OCI-LY7 (cell line): ENCODE measurements around the gene GLI3. TPM values are rescaled to one million over a fixed set of nuclear protein-coding genes. Genes with fewer than 3 reads are reported as not detected.

ENCODE experiments used
- BruUV-seq: library from RNA; stranded (reverse); fragments of 400-500 nt; replicated peaks from 2 replicates; lab custom pipeline; 2021; lab: Mats Ljungman, UMichigan
- CTCF ChIA-PET: fragments of 300-600 bp; sonication (Branson Sonifier 250); formaldehyde crosslinking; loops from one replicate; lab custom pipeline; 2022; ENCODE audit warnings: antibody characterized with exemption; ENCODE audit not compliant: unreplicated experiment; lab: Charles Lee
- POLR2A ChIA-PET: fragments of 300-600 bp; sonication (Branson Sonifier 250); formaldehyde crosslinking; loops from one replicate; lab custom pipeline; 2022; ENCODE audit warnings: antibody characterized with exemption; lab: Charles Lee
- DNase-seq: peaks from one replicate; pipeline ENCODE4 v3.0.0-alpha.2; 2015; ENCODE audit warnings: low spot score
- H2AFZ ChIP-seq: fragments of 200-600 bp; sonication (generic), shearing (Covaris generic); 2 replicates; pipeline ENCODE4 v1.6.1; 2014; ENCODE audit warnings: mild to moderate bottlenecking, antibody characterized with exemption, low read length, moderate library complexity
- H3K27ac ChIP-seq: fragments of 200-600 bp; sonication (generic); 2 replicates; pipeline ENCODE4 v1.5.1; 2014; ENCODE audit warnings: mixed run types, low read depth, mild to moderate bottlenecking, moderate library complexity, low read length, inconsistent platforms; ENCODE audit not compliant: poor library complexity, severe bottlenecking
- H3K36me3 ChIP-seq: fragments of 200-600 bp; sonication (generic); 2 replicates; pipeline ENCODE4 v1.6.1; 2014; ENCODE audit warnings: mild to moderate bottlenecking, antibody characterized with exemption, low read length, moderate library complexity, mixed read lengths; ENCODE audit not compliant: insufficient read depth
- H3K4me1 ChIP-seq: fragments of 200-600 bp; sonication (generic); 2 replicates; pipeline ENCODE4 v1.5.1; 2014; ENCODE audit warnings: mild to moderate bottlenecking, low read length; ENCODE audit not compliant: insufficient read depth, poor library complexity, severe bottlenecking
- H3K4me2 ChIP-seq: fragments of 200-600 bp; sonication (generic); 2 replicates; pipeline ENCODE4 v1.6.1; 2014; ENCODE audit warnings: mild to moderate bottlenecking, low read length
- H3K4me3 ChIP-seq: fragments of 200-600 bp; sonication (generic); 2 replicates; pipeline ENCODE4 v1.5.1; 2014; ENCODE audit warnings: mild to moderate bottlenecking, low read depth, low read length; ENCODE audit not compliant: poor library complexity, severe bottlenecking
- H3K79me2 ChIP-seq: fragments of 200-600 bp; sonication (generic); 2 replicates; pipeline ENCODE4 v1.6.1; 2016; ENCODE audit warnings: low read depth, mild to moderate bottlenecking, low read length, moderate library complexity, mixed read lengths; ENCODE audit not compliant: insufficient read depth
- H3K9me2 ChIP-seq: fragments of 200-600 bp; sonication (generic); 2 replicates; pipeline ENCODE4 v1.6.1; 2016; ENCODE audit warnings: mild to moderate bottlenecking, low read length, mixed read lengths; ENCODE audit not compliant: insufficient read depth
- H3K9me3 ChIP-seq: fragments of 200-600 bp; sonication (generic); 2 replicates; pipeline ENCODE4 v1.6.1; 2014; ENCODE audit warnings: mild to moderate bottlenecking, mixed run types, low read length, mixed read lengths
- H4K20me1 ChIP-seq: fragments of 200-600 bp; sonication (generic); 2 replicates; pipeline ENCODE4 v1.6.1; 2014; ENCODE audit warnings: mild to moderate bottlenecking, antibody characterized with exemption, low read length, moderate library complexity, mixed read lengths; ENCODE audit not compliant: insufficient read depth
- EZH2phosphoT487 ChIP-seq: fragments of 200-600 bp; sonication (generic); IDR thresholded peaks from 2 replicates; pipeline ENCODE4 v1.6.1; 2018; ENCODE audit warnings: low read depth, borderline replicate concordance, mild to moderate bottlenecking, mixed run types, antibody characterized with exemption, low read length, moderate library complexity, mixed read lengths
- intact Hi-C: fragments of 100-400 bp; cut with micrococcal nuclease; formaldehyde crosslinking; loops from one replicate; pipeline ENCODE4 v1.10.0; 2022; ENCODE audit not compliant: unreplicated experiment
- total RNA-seq, 2 experiments: library from RNA; depleted of rRNA in 1 of 2; stranded (reverse); fragments of >200 nt in 1 of 2; shearing (Covaris generic) in 1 of 2; gene quantifications; 2 replicates each; pipeline ENCODE4 v1.2.3, GENCODE V29; 2014 to 2022
- TF ChIP-seq, protein P1 (sequence below): fragments of 200-600 bp; sonication (generic); conservative IDR thresholded peaks from 2 replicates; pipeline ENCODE4 v1.5.1; 2014; ENCODE audit warnings: mild to moderate bottlenecking, antibody characterized with exemption, low read length, moderate library complexity, mixed read lengths

Gene GLI3
- total RNA-seq, 2 experiments from 2014 or later = not detected

DNA sequence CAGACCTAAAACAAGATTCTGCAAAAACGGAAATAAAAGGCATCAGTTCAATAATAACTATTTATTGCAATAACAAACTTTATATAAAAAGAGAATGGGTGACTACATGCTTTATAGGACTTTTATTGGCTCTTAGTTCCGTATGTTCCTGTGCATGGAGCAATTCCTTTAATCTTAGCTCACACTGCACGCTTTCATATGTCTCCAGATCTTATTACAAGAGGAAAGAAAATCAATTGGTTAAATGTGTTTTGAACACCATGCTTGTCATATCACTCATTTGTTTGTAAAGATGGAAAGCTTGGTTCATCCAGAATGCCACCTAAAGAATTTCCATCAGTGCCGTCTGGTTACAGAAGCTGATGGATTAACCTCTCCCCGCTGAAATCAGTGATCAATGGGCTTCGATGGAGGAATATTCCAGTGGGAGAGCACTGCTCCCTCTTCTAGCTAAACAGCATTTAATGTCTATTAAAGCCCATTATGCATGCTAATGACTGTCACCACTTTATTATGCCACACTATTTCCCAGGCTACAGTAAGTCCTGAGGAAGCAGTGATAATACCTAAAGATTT lies 210.3 kb downstream of the GLI3 start:
- POLR2A ChIA-PET = interaction anchor here (0.9 to 1.1 kb wide), 2 partner anchors 8 to 49 kb away, joined by 3 read pairs; no protein-coding TSS in a partner anchor
- no peak for DNase-seq
- Histone ChIP-seq H3K4me3 (no peak overlapping the region), H3K4me2 (no peak overlapping the region), H3K9me3 (no peaks in the 10 kb centered on the region), H3K27ac (no peak overlapping the region), H3K36me3 (no peaks in the 10 kb centered on the region), H3K4me1 (peaks cover 29% of the 10 kb centered on the region), H4K20me1 (no peaks in the 10 kb centered on the region), H3K79me2 (no peaks in the 10 kb centered on the region), H3K9me2 (no peaks in the 10 kb centered on the region), H2AFZ (no peak overlapping the region)
- TF ChIP-seq, protein P1, sequence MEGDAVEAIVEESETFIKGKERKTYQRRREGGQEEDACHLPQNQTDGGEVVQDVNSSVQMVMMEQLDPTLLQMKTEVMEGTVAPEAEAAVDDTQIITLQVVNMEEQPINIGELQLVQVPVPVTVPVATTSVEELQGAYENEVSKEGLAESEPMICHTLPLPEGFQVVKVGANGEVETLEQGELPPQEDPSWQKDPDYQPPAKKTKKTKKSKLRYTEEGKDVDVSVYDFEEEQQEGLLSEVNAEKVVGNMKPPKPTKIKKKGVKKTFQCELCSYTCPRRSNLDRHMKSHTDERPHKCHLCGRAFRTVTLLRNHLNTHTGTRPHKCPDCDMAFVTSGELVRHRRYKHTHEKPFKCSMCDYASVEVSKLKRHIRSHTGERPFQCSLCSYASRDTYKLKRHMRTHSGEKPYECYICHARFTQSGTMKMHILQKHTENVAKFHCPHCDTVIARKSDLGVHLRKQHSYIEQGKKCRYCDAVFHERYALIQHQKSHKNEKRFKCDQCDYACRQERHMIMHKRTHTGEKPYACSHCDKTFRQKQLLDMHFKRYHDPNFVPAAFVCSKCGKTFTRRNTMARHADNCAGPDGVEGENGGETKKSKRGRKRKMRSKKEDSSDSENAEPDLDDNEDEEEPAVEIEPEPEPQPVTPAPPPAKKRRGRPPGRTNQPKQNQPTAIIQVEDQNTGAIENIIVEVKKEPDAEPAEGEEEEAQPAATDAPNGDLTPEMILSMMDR = no peak
- TF ChIP-seq EZH2phosphoT487 = no peak
- intact Hi-C loops = no loop called here
- no TSS peak for BruUV-seq
- CTCF ChIA-PET = no interaction called here

DNA sequence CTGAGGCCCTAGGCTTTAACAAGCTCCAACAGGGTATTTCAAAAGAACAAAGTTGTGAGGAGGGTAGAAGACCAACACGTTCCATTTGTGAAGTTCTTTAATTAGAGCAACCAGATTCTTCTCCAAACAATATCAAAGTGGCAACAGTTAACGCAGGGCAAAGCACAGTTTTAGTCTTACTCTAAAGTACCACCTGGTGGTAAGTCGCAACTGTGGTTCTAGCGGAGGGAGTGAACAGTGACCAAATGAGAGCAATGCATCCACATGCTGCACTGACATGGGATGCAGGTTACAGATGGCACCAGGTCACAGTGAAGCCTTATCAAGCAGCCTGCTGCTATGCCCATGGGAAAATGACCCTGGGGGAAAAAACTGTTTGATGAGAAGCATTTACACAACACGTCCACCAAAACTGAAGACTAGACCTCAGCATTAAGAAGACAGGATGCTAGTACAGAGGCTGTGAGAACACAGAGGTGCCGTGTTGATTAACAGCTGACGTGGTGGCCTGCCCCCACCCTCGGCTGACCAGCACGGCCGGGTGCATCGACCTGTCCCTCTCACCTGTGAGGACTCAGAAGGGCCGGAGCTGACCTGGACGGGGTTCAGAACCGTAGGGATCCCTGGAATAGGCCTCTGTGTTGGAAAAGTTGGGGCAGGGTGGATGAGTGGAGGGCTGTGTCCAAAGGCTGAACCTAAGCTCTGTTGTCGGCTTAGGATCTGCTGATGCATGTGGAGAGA lies 211.2 kb downstream of the GLI3 start:
- Histone ChIP-seq H4K20me1 (no peaks in the 10 kb centered on the region), H3K9me3 (no peaks in the 10 kb centered on the region), H3K79me2 (no peaks in the 10 kb centered on the region), H3K4me2 (peak overlapping the region; percentile 34; the same call in 1 of the 2 replicates), H3K27ac (no peak overlapping the region), H3K4me1 (peaks cover 29% of the 10 kb centered on the region), H3K36me3 (no peaks in the 10 kb centered on the region), H3K4me3 (no peak overlapping the region), H2AFZ (peak overlapping the region; percentile 84), H3K9me2 (no peaks in the 10 kb centered on the region)
- CTCF ChIA-PET = no interaction called here
- intact Hi-C loops = no loop called here
- no peak for TF ChIP-seq EZH2phosphoT487
- TF ChIP-seq, protein P1 = peak; percentile 69
- BruUV-seq = no TSS peak
- DNase-seq = peak; percentile 58
- POLR2A ChIA-PET = interaction anchor here (0.9 to 1.1 kb wide), 2 partner anchors 9 to 49 kb away, joined by 3 read pairs; no protein-coding TSS in a partner anchor

DNA sequence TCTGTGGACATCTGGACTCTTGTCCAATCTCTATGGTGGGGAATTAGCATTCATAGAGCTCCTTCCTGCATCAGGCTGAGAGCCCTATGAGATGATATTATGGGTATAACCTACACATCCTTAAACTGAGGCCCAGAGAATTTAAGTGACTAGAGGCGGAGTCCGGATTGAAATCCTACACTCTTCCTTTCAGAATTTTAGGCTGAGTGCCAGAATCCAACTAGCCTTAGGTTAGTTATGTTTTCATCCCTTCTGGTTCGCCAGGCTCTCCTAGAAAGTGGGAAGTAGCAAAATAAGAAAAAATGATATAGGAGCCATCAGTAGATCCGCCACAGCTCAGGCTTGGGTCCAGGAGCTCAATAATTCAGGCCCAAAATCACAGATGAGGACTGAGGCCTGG lies 212.5 kb downstream of the GLI3 start:
- Histone ChIP-seq H3K9me2 (no peaks in the 10 kb centered on the region), H3K4me2 (no peak overlapping the region), H3K9me3 (no peaks in the 10 kb centered on the region), H4K20me1 (no peaks in the 10 kb centered on the region), H2AFZ (no peak overlapping the region), H3K4me3 (no peak overlapping the region), H3K4me1 (peaks cover 35% of the 10 kb centered on the region), H3K27ac (no peak overlapping the region), H3K79me2 (no peaks in the 10 kb centered on the region), H3K36me3 (no peaks in the 10 kb centered on the region)
- intact Hi-C loops = no loop called here
- BruUV-seq = no TSS peak
- ChIA-PET POLR2A (no interaction called here), CTCF (no interaction called here)
- TF ChIP-seq, protein P1 = no peak
- no peak for TF ChIP-seq EZH2phosphoT487
- no peak for DNase-seq
